GM18519 (cell line): ENCODE data around the gene TNKS1BP1.

Experiments used
- ATAC-seq: cut with Tn5 transposase; IDR thresholded peaks from one replicate; pipeline ENCODE4 v1.9.1; 2021; ENCODE audit warnings: mild to moderate bottlenecking, moderate library complexity; ENCODE audit not compliant: unreplicated experiment, low FRiP score

The TNKS1BP1 gene

DNA sequence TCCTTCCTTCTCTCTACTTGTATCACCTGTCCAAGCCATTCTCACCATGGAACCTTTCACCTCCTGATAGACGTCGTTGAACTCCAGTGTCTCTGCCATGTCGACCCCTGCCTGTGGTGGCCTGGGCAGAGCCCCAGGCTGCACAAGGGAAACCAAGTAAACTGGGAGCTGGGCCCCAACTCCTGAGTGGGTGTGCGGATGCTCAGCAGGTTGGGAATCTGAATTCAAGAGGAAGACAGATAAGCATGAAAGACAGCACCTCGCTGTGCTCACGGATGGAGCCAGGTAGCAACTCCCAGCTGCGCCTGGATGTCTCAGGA, 10.2 kb upstream of the TNKS1BP1 start:
- peak; percentile 5 for ATAC-seq

DNA sequence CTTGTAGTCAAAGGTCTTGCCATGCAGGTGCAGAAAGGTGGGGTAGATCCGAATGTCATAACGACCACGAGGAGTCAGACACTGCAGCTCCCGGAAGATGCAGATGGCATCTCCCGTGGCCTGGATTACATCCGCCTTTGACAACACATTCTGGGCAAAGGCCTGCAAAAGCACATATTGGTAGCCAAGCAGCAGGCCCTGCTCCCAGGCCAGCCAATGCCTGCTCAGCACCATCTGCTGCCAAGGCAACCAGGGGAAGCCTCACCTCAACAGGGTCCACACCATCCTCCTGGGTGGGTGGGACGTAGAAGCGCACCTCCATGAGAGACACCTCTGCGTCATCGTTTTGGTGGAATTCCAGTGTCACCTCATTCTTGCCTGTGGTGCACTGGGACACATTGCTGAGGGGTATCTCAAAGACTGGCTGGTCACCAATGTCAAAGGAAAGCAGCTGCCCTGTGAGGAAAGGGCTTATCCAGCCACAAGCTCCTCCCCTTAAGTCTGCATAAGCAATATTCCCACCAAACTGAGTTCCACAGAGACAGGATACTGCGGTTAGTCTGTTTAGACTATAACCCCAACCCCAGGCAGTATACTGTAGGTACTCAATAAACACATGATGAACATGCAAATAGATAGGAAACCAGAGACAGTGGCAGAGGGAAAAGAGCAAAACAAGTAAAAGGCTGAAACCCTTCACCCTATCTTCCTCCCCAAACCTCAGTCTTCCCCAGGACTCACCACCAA, 8.1 kb upstream of the TNKS1BP1 start:
- no peak for ATAC-seq

DNA sequence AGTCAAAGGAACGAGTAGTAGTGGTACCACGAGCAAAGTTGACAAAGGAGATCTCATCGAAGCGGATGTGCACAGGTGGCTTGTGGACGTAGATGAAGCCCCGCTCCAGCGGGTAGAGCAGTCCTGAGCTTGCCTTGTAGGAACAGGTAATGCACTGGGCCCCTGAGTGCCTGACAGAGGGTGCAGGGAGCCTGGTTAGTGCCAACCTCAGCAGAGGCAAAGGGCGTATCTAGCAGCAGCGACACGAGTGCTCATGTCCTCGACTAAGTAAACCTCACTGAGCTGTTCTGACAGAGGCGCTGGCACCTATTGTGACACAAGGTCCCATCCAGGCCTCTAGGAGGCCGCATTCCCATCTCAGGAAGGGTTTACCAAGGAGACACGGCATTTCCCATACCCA, 7.0 kb upstream of the TNKS1BP1 start:
- no peak for ATAC-seq

DNA sequence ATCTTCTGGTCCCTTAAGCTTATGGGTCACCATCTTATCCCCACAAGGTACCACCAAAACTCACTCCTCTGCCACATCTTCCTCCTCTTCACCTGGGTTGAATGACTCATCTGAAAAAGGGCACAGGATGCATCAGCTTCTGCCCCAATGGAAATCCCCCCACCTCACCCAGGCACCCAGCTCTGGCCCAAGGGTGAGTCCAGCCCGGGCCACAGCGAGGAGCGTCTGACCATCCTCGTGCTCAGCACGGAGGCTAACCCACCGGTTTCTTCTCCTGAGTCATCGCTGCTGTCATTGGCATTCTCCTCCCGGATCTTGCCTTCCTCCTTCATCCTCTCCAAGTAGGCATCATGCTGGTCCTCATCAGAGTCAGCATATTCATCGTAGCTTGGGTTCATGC, 5.3 kb upstream of the TNKS1BP1 start:
- ATAC-seq: no peak

GRCh38 chr11:57327721-57328120, 3.0 kb upstream of the TNKS1BP1 start:
- no peak for ATAC-seq

DNA sequence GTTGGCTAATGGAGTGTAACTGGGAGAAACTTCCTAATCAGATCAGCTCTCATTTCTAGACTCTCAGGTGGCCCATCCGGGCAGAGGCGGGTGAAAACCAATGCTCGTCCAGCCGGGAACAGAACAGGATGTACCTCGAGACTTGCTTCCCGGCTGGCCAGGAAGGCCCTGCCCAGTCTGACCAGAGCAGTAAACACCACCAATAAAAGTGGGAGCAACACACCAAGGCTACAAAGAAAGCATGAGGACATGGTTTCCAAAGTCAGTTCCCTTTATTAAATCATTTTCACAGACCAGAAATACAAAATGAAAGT, 940 bp upstream of the TNKS1BP1 start:
- ATAC-seq: no peak

GRCh38 chr11:57324154-57324885, 432 bp downstream of the TNKS1BP1 start:
- peak; percentile 1 for ATAC-seq

DNA sequence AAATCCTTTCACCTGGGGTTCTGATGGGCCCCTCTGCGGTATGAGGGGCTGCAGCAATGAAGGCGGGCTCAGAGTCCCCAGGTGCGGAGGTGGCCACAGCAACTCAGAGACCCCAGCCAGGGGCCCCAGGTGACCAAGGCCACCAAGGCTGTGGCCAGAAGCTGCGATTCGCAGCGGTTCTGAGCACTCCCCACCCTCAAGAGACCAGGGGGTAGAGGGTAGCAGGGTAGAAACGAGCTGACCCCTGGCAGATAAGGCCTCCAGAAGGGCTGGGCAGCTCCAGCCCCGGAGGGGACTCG, 948 bp downstream of the TNKS1BP1 start:
- no peak for ATAC-seq

DNA sequence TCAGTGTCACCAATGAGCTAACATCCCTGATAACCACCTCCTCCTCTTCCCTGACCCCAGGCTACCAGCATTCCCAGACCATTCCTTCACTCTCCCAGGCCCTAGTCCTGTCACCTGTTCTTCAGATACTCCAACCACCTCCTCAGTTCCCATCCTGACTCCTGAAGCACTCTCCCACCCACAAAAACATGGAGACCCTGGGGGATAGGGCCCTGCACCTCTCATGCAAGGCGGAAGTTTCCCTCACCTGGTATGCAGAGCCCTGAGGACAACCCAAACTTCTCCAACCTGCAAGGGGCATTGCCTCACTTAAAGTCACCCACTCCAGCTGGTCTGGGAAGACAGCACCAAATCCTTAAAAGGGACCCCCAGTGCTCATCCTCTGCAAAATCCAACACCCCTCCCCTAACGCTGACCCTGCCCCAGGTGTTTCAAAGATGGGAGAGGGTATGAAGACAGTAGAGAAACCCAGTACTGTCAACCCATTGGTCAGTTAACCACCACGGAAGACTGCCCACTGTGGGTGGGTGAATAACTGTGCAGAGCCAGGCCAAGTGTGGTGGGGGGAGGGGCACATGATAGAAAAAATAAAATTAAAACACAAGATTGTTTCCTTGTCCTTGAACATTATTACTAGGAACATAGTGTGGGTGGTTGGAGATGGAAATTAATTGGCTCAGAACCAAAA, 1.4 kb downstream of the TNKS1BP1 start:
- no peak for ATAC-seq

GRCh38 chr11:57322256-57323166, 2.2 kb downstream of the TNKS1BP1 start:
- ATAC-seq: no peak

GRCh38 chr11:57321388-57322255, 3.1 kb downstream of the TNKS1BP1 start:
- no peak for ATAC-seq

- ATAC-seq: no peak
Measured at GRCh38 chr11:57320719-57321387, 3.9 kb downstream of the TNKS1BP1 start.

- no peak for ATAC-seq
Measured at GRCh38 chr11:57320067-57320718, 4.6 kb downstream of the TNKS1BP1 start.

DNA sequence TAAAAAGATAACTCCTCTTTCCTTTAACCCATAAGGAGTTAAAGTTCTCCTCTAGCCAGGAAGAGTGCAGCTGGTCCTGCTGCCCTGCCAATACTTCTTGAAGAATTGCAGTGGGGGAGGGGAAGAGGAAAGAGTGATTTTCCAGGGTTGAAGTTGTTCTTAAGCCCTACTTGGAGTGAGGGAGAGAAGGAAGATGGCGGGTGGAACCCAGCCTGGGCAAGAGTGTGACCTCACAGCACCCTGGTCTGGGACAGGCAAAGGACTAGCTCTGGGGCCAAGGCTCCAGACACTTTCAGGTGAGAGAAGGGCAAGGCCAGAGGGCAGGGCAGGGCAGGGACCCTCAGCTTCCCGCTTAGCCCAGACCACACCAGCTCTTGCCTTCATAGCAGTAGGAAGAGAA, 6.6 kb downstream of the TNKS1BP1 start:
- no peak for ATAC-seq

GRCh38 chr11:57316017-57316416, 8.7 kb downstream of the TNKS1BP1 start:
- ATAC-seq: no peak

GRCh38 chr11:57315491-57315890, 9.3 kb downstream of the TNKS1BP1 start:
- ATAC-seq: no peak

DNA sequence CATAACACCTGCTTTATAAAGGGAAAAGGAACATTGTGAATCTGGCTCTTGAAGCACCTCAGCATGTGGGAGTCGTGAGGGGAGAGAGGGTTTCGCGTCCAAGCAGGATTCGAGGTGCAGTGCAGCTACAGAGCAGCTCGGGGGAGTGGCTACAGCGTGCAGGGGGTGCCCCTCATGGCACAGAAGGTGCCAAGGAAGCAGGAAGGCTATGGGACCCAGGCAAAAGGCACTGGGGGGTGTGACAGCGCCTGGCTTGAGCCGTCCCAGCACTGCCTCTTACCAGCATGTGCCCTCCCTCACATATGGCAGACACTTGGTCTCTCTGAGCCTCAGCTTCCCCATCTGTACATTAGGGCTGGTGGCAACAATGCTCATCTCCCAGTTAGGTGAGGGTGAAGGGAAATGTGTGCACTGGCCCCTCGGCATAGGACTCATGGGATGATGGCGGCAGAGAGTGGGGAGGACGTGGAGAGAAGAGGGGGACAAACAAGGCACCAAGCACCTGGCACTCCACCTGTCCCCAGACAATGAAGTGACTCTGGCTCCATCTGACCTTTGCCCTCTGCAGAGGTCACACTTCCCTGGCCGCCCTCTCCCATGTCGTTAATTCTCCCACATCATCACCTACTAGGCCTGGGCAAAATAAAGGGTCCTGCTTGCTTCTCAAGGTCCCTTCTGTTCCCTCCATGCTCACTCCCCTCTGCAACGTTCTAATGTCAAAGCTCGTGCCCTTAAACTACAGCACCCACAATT, 10.4 kb downstream of the TNKS1BP1 start:
- no peak for ATAC-seq

- no peak for ATAC-seq
Measured at GRCh38 chr11:57313788-57314135, 11.0 kb downstream of the TNKS1BP1 start.
